Gastroesophageal sphincter (tissue), 4 donors: ENCODE results near the gene IKZF1. TPM values are rescaled to one million over a fixed set of nuclear protein-coding genes. Genes with fewer than 3 reads are reported as not detected.

Experiments used
- ATAC-seq: fragments of 150-250 bp; one replicate; pipeline ENCODE4 v1.9.1; 2016; ENCODE audit warnings: mild to moderate bottlenecking, moderate library complexity
- H3K27ac ChIP-seq, 4 donors: fragments of 200-600 bp; sonication (generic) in 3 of 4; 1 replicate in 3 of 4; 2 replicates in 1 of 4; pipeline ENCODE4 v1.5.1; 2016 to 2019
- H3K27me3 ChIP-seq: fragments of 200-600 bp; sonication (generic); one replicate; pipeline ENCODE4 v1.5.1; 2019
- H3K36me3 ChIP-seq, 2 donors: fragments of 200-600 bp; sonication (generic); one replicate each; pipeline ENCODE4 v1.5.1; 2019; ENCODE audit warnings: control low read depth in 1 of 2
- H3K4me1 ChIP-seq, 3 donors: fragments of 200-600 bp; sonication (generic); 1 replicate in 2 of 3; 2 replicates in 1 of 3; pipeline ENCODE4 v1.5.1; 2016 to 2019; ENCODE audit warnings: control low read depth in 2 of 3
- H3K4me3 ChIP-seq, 2 donors: fragments of 200-600 bp; sonication (generic); one replicate each; pipeline ENCODE4 v1.5.1; 2019; ENCODE audit warnings: mild to moderate bottlenecking in 1 of 2, moderate library complexity in 1 of 2
- H3K9me3 ChIP-seq, 3 donors: fragments of 200-600 bp; sonication (generic); one replicate each; pipeline ENCODE4 v1.5.1; 2017 to 2019; ENCODE audit warnings: control low read depth in 2 of 3
- EP300 ChIP-seq: sonication (generic); formaldehyde crosslinking; IDR thresholded peaks from one replicate; pipeline ENCODE4 v1.6.1; 2017; ENCODE audit warnings: antibody characterized with exemption, mild to moderate bottlenecking
- POLR2A ChIP-seq, 2 donors: fragments of 450-650 bp; IDR thresholded peaks; one replicate each; pipeline ENCODE4 v1.6.1; 2017; ENCODE audit warnings: antibody characterized with exemption in 2 of 2, mild to moderate bottlenecking in 2 of 2, moderate library complexity in 1 of 2
- POLR2AphosphoS5 ChIP-seq: sonication (generic); formaldehyde crosslinking; IDR thresholded peaks from one replicate; pipeline ENCODE4 v1.6.1; 2017; ENCODE audit warnings: antibody characterized with exemption
- WGBS, 2 donors: methylation state at CpG; one replicate each; pipeline ENCODE4 v1.1.5; 2018; ENCODE audit warnings: low coverage in 1 of 2; 5-methylcytosine and 5-hydroxymethylcytosine counted together
- total RNA-seq, 4 donors: library from RNA; depleted of rRNA; stranded (reverse); fragments of >200 nt; gene quantifications; one replicate each; pipeline ENCODE4 v1.1.0, GENCODE V29; 2016
- TF ChIP-seq, protein P1 (sequence below), 4 experiments: fragments of 200-600 bp in 2 of 4; fragments of 450-650 bp in 2 of 4; sonication (generic) in 1 of 4; IDR thresholded peaks; one replicate each; pipeline ENCODE4 v1.5.1; 2017 to 2019; ENCODE audit warnings: antibody characterized with exemption in 4 of 4, mild to moderate bottlenecking in 2 of 4, moderate library complexity in 2 of 4

The IKZF1 gene
- total RNA-seq, 4 donors from 2014 or later = 2.5 to 14.1 (median 5.9) TPM

- Histone ChIP-seq H3K4me3 (no peak overlapping the region), H3K4me1 (no peaks in the 10 kb centered on the region), H3K36me3 (no peaks in the 10 kb centered on the region), H3K27ac (no peak overlapping the region), H3K9me3 (peaks cover 0 to 15% (median 2%) of the 10 kb centered on the region in 3 donors), H3K27me3 (peaks cover 6% of the 10 kb centered on the region)
- ATAC-seq = no peak
- WGBS, 2 donors = no CpG with 5 or more reads among the region's 3 CpGs
- TF ChIP-seq, protein P1, sequence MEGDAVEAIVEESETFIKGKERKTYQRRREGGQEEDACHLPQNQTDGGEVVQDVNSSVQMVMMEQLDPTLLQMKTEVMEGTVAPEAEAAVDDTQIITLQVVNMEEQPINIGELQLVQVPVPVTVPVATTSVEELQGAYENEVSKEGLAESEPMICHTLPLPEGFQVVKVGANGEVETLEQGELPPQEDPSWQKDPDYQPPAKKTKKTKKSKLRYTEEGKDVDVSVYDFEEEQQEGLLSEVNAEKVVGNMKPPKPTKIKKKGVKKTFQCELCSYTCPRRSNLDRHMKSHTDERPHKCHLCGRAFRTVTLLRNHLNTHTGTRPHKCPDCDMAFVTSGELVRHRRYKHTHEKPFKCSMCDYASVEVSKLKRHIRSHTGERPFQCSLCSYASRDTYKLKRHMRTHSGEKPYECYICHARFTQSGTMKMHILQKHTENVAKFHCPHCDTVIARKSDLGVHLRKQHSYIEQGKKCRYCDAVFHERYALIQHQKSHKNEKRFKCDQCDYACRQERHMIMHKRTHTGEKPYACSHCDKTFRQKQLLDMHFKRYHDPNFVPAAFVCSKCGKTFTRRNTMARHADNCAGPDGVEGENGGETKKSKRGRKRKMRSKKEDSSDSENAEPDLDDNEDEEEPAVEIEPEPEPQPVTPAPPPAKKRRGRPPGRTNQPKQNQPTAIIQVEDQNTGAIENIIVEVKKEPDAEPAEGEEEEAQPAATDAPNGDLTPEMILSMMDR (IDR thresholded peaks at IDR 0.05) = no peak
These were observed 60.1 kb downstream of the IKZF1 start for GRCh38 chr7:50364645-50365044.

GRCh38 chr7:50366311-50366710, 61.8 kb downstream of the IKZF1 start:
- 28 to 40% methylated on average over 1 to 2 of the region's 2 CpGs for WGBS, 2 donors
- H3K36me3 ChIP-seq = no peaks in the 10 kb centered on the region

GRCh38 chr7:50367100-50367499, 62.6 kb downstream of the IKZF1 start:
- no peaks in the 10 kb centered on the region for H3K4me1 ChIP-seq
- H3K27me3 ChIP-seq = peaks cover 6% of the 10 kb centered on the region
- no peaks in the 10 kb centered on the region for H3K36me3 ChIP-seq
- TF ChIP-seq, protein P1 (IDR thresholded peaks at IDR 0.05) = no peak
- TF ChIP-seq EP300 = no peak
- no peak for TF ChIP-seq POLR2AphosphoS5
- WGBS, 2 donors = 43 to 67% methylated on average over 1 of the region's 2 CpGs
- H3K9me3 ChIP-seq = peaks cover 0 to 15% (median 2%) of the 10 kb centered on the region in 3 donors
- no peak for ATAC-seq
- H3K27ac ChIP-seq = no peak overlapping the region
- no peak overlapping the region for H3K4me3 ChIP-seq

More at GRCh38 chr7:50366311-50366710, 61.8 kb downstream of the IKZF1 start:
- H3K27ac ChIP-seq = no peak overlapping the region
- no peaks in the 10 kb centered on the region for H3K4me1 ChIP-seq
- H3K4me3 ChIP-seq = no peak overlapping the region
- no peak for ATAC-seq
- TF ChIP-seq POLR2A (IDR thresholded peaks at IDR 0.05) (no peak), EP300 (no peak), POLR2AphosphoS5 (no peak)
- TF ChIP-seq, protein P1 (IDR thresholded peaks at IDR 0.05) = no peak
- H3K9me3 ChIP-seq = peaks cover 0 to 15% (median 2%) of the 10 kb centered on the region in 3 donors
- peaks cover 6% of the 10 kb centered on the region for H3K27me3 ChIP-seq

GRCh38 chr7:50367570-50367969, 63.1 kb downstream of the IKZF1 start:
- H3K27me3 ChIP-seq = peaks cover 6% of the 10 kb centered on the region
- WGBS, 2 donors = 72 to 89% methylated on average over 6 of the region's 6 CpGs
- H3K27ac ChIP-seq = no peak overlapping the region

GRCh38 chr7:50368366-50368765, 63.9 kb downstream of the IKZF1 start:
- H3K4me3 ChIP-seq = no peak overlapping the region
- no peaks in the 10 kb centered on the region for H3K4me1 ChIP-seq
- ATAC-seq = no peak
- peaks cover 0 to 15% (median 2%) of the 10 kb centered on the region in 3 donors for H3K9me3 ChIP-seq
- TF ChIP-seq POLR2AphosphoS5 (no peak), POLR2A (IDR thresholded peaks at IDR 0.05) (no peak), EP300 (no peak)
- TF ChIP-seq, protein P1 (IDR thresholded peaks at IDR 0.05) = no peak
- WGBS, 2 donors = 88 to 89% methylated on average over 4 of the region's 4 CpGs
- peaks cover under 1% of the 10 kb centered on the region for H3K27me3 ChIP-seq
- H3K36me3 ChIP-seq = no peaks in the 10 kb centered on the region
- H3K27ac ChIP-seq = no peak overlapping the region

More at GRCh38 chr7:50367570-50367969, 63.1 kb downstream of the IKZF1 start:
- H3K4me1 ChIP-seq = no peaks in the 10 kb centered on the region
- H3K4me3 ChIP-seq = no peak overlapping the region
- TF ChIP-seq POLR2A (IDR thresholded peaks at IDR 0.05) = no peak
- no peak for TF ChIP-seq EP300
- no peak for TF ChIP-seq POLR2AphosphoS5
- TF ChIP-seq, protein P1 (IDR thresholded peaks at IDR 0.05) = no peak
- peaks cover 0 to 15% (median 2%) of the 10 kb centered on the region in 3 donors for H3K9me3 ChIP-seq
- H3K36me3 ChIP-seq = no peaks in the 10 kb centered on the region
- no peak for ATAC-seq
